Bronchial epithelial cell (primary cell): ENCODE results near the gene GPRC5C. TPM values are rescaled to one million over a fixed set of nuclear protein-coding genes. Genes with fewer than 3 reads are reported as not detected.

Experiments
- DNase-seq: peaks from one replicate; pipeline ENCODE4 v3.0.0-alpha.2; 2010; ENCODE audit warnings: low read depth
- FAIRE-seq: peaks from 2 replicates; lab custom pipeline; 2011; peaks lifted over from hg19 to GRCh38; lab: Jason Lieb, UNC
- H3K27me3 ChIP-seq: 2 replicates; pipeline ENCODE4 v1.5.1; 2011; ENCODE audit warnings: low read length; ENCODE audit not compliant: control insufficient read depth, insufficient read depth
- H3K36me3 ChIP-seq: 2 replicates; pipeline ENCODE4 v1.5.1; 2011; ENCODE audit warnings: low read length; ENCODE audit not compliant: control insufficient read depth, insufficient read depth
- H3K4me3 ChIP-seq: 2 replicates; pipeline ENCODE4 v1.5.1; 2011; ENCODE audit warnings: mild to moderate bottlenecking, low read depth, low read length, control low read depth
- CTCF ChIP-seq: IDR thresholded peaks from 2 replicates; pipeline ENCODE4 v1.5.1; 2011; ENCODE audit warnings: mild to moderate bottlenecking, moderate library complexity, low read length, control low read depth, inconsistent platforms; ENCODE audit not compliant: insufficient read depth, severe bottlenecking
- total RNA-seq: library from RNA; depleted of rRNA; stranded (reverse); fragments of >200 nt; gene quantifications from 2 replicates; pipeline ENCODE4 v1.2.1, GENCODE V29; 2014

GPRC5C gene
- total RNA-seq, 1 donor from 2014 or later, result 15.5 TPM

DNA sequence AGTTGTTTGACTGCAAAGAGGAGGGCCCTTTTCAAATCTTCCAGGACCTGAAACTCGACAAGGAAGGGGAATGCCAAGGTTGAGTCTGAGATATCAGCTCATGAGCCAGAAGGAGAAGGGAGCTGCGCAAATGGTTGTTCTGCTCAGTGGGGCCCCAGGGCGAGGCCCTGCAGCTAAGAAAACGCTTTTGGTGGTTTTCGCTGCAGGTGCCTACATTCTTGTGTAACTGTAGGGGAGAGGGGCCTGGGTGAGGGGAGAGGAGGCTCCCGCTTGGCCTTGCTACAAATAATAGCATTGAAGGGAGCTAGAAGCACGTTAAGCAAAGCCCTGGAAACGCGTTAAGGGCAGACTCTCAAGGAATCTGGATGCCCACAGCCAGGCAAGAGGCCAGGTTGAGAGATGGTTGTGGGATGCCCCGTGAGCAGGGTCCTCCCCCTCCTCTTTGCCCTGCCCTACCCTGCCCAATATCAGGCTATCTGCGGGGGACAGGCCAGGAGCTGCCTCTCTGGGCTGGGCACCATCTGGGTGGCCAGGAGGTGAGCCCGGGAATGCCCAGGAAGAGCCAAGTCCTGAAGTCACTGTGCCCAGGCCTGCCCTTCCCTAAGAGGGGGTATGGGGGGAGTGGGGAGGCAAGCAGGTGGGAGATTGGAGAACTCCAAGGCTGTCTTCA is 42.7 kb upstream of the GPRC5C start:
- DNase-seq (no peak), FAIRE-seq (no peak)
- TF ChIP-seq CTCF, result no peak
- no peaks in the 10 kb centered on the region for H3K36me3 ChIP-seq
- H3K4me3 ChIP-seq, result no peak overlapping the region
- peaks cover 4% of the 10 kb centered on the region for H3K27me3 ChIP-seq

DNA sequence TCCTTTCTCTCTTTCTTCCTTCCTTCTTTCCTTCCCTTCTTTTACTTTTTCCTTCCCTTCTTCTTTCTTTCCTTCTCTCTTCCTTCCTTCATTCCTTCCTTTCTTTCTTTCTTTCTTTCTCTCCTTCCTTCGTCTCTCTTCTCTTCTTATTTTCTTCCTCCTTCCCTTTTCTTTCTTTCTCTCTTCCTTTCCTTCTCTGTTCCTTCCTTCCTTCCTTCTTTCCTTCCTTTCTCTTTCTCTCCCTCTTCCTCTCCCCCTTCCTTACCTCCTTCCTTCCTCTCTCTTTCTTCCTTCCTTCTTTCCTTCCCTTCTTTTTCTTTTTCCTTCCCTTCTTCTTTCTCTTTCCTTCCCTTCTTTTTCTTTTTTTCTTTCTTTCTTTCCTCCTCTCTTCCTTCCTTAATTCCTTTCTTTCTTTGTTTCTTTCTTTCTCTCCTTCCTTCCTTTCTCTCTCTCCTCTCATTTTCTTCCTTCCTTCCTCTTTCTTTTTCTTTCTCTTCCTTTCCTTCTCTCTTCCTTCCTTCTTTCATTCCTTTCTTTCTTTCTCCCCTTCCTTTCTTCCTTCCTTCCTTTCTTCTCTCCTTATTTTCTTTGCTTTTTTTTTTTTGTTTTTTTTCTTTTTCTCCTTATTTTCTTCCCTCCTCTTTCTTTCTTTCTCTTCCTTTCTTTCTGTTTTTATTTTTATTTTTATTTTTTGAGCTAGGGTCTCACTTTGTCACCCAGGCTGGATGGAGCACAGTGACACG is 41.8 kb upstream of the GPRC5C start:
- Histone ChIP-seq H3K36me3 (no peaks in the 10 kb centered on the region), H3K4me3 (no peak overlapping the region), H3K27me3 (peaks cover 4% of the 10 kb centered on the region)
- DNase-seq (no peak), FAIRE-seq (no peak)
- no peak for TF ChIP-seq CTCF

DNA sequence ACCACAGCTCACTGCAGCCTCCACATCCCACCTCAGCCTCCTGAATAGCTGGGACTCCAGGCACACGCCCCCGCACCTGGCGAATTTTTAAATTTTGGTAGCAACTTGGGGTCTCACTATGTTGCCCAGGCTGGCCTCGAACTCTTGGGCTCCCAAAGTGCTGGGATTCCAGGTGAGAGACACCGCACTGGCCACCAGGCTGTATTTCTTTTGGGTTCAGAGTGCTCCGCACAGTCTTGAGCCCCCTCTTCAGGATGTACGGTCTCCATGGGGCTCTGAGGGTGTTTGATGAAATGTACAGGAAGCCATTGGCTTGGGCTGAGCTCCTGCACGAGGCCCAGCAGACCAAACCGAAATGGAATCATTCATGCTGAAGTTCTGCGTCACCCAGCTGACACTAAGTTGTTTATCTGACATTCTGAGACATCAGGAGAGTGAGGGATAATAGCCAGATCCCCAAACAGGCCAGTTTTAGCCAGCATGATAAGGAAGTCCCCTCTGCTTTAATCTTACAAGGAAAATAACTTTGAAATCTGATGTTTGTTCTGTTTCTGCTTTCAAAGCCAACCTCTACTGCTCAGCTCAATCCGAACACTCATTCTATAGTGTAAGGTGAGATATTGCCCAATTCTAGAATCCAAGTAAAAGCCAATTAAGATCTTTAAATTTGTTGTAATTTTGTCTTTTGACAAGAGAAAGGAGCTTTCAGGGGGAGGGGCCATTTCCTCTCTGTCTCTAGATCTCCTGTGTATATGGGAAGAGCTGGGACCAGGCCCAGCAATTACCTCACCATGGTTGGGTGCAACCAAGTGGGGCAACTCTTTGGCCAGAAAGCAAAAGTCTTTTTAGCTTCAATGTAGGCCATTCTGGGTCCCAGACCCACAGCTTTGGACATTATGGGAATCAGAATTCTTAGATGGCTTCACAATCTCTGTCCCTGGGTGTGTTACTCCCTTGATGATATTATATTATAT is 40.9 kb upstream of the GPRC5C start:
- Histone ChIP-seq H3K27me3 (peaks cover 4% of the 10 kb centered on the region), H3K4me3 (no peak overlapping the region), H3K36me3 (no peaks in the 10 kb centered on the region)
- no peak for TF ChIP-seq CTCF
- DNase-seq, result no peak
- FAIRE-seq, result no peak

DNA sequence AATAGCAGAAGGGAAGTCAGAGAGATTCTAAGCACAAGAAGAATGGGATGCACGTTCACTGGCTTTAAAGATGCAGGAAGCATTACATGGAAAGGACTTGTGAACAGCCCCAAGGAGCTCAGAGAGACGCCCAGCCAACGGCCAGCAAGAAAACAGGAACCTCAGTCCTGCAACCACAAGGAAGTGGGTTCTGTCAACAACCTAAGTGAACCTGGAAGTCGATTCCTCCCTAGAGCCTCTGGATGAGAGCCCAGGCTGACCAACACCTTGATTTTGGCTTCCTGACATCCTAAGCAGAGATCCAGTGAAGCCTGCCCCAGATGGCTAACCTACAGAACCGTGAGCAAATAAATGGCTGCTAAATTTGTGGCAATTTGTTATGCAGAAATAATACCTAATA is 40.1 kb upstream of the GPRC5C start:
- no peak for FAIRE-seq
- H3K27me3 ChIP-seq, result peaks cover 4% of the 10 kb centered on the region
- H3K36me3 ChIP-seq, result no peaks in the 10 kb centered on the region
- no peak for DNase-seq
- H3K4me3 ChIP-seq, result no peak overlapping the region
- no peak for TF ChIP-seq CTCF

- TF ChIP-seq CTCF, result no peak
- FAIRE-seq (no peak), DNase-seq (no peak)
- Histone ChIP-seq H3K27me3 (peaks cover 4% of the 10 kb centered on the region), H3K36me3 (no peaks in the 10 kb centered on the region), H3K4me3 (no peak overlapping the region)
Observed at GRCh38 chr17:74392848-74393247, 39.0 kb upstream of the GPRC5C start.
